ENCODE data around the gene VAMP8.
"Not testable (repeated sequence)": the region's sequence is repeated elsewhere in the genome, so short reads cannot be mapped to it uniquely, and the experiment has no call there.

The VAMP8 gene

DNA sequence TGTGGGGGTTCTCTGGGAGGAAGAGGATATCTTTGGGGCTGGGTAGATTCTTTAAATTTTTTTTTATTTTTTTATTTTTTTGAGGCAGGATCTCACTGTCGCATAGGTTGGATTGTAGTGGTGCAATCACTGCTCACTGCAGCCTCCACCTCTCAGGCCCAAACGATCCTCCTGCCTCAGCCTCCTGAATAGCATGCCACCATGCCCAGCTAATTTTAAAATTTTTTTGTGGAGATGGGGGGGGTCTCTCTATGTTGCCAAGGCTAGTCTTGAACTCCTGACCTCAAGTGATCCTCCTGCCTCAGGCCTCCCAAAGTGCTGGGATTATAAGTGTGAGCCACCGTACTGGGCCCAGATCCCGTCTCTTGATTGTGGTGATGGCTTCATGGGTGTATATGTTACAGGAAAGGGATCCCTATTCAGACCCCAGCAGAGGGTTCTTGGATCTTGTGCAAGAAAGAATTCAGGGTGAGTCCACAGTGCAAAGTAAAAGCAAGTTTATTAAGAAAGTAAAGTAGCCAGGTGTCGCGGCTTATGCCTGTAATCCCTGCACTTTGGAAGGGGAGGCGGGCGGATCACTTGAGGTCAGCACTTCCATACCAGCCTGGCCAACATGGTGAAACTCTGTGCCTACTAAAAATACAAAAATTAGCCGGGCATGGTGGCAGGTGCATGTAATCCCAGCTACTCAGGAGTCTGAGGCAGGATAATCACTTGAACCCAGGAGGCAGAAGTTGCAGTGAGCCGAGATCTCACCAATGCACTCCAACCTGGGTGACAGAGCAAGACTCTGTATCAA is 36.5 kb downstream of the VAMP8 start:
- in situ Hi-C loops (cut with MboI; ENCODE audit: low sequenced_read_pairs): no loop called here

DNA sequence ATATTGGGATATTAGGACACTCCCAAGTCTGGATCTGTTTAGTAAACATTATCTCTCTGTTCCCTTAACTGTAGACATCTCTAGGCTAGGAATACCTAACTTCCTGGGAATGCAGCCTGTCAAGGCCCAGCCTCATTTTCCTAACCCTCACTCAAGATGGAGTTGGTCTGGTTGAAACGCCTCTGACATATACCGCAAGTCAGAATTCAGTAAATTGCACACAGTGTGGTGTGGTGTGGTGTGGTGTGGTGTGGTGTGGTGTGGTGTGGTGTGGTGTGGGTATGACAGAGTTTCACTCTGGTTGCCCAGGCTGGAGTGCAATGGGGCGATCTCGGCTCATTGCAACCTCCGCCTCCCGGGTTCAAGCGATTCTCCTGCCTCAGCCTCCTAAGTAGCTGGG is 37.4 kb downstream of the VAMP8 start:
- in situ Hi-C loops (cut with MboI; ENCODE audit: low sequenced_read_pairs): not testable (repeated sequence)

DNA sequence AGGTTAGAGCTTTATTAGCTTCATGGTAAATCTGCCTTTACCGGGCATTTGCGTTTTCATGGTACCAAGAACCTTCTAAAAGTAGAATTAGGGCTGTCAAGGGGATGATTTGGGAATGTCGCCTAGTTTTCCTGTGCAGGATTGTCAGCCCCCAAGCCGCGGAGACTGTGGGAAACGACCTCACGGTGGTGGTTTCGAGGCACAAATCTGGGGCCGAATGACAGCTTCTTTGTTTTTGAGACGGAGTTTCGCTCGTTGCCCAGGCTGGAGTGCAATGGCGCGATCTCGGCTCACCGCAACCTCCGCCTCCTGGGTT is 38.0 kb downstream of the VAMP8 start:
- in situ Hi-C loops (cut with MboI; ENCODE audit: low sequenced_read_pairs): no loop called here

DNA sequence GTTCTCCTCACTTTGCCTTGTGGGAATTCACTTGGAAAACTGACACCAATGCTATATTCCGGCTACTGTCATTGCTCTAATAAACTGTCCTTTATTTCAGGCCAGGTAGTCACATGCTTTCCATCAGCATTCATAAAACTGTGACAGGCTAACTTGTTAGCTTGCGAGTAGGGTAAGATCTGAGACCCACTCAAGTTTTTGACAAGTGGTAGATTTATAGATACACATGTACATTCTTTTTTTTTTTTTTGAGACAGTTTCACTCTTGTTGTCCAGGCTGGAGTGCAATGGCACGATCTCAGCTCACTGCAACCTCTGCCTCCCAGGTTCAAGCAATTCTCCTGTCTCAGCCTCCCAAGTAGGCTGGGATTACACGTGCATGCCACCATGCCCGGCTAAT is 40.3 kb downstream of the VAMP8 start:
- in situ Hi-C loops (cut with MboI; ENCODE audit: low sequenced_read_pairs): not testable (repeated sequence)

DNA sequence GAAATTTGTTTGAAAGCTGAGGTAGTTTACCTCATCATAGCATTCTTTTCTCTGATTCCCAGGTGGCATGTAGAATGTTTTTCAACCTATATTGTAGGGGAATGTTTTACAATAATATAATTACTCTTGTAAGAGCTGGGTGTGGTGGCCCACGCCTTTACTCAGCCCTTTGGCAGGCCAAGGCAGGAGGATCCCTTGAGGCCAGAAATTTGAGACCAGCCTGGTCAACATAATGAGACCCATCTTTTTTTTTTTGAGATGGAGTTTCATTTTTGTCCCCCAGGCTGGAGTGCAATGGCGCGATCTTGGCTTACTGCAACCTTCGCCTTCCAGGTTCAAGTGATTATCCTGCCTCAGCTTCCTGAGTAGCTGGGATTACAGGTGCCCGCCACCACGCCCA is 42.2 kb downstream of the VAMP8 start:
- in situ Hi-C loops (cut with MboI; ENCODE audit: low sequenced_read_pairs): no loop called here

DNA sequence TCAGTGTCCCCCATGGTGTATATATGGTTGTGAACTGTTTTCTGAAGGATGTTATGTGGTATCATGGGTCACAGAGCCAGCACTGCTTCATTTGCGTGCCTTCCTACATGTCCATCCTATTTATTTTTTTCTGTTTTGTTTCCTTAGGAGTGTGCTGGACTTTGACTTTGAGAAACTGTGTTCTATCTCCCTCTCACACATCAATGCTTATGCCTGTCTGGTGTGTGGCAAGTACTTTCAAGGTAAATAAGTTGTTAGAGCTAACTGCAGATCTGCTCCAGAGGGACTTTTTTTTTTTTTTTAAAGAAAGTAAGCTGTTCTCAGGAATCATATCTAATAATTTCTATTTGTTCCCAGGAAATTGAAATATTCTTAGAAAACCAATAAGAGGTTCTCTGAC is 44.0 kb downstream of the VAMP8 start:
- in situ Hi-C loops (cut with MboI; ENCODE audit: low sequenced_read_pairs): no loop called here

DNA sequence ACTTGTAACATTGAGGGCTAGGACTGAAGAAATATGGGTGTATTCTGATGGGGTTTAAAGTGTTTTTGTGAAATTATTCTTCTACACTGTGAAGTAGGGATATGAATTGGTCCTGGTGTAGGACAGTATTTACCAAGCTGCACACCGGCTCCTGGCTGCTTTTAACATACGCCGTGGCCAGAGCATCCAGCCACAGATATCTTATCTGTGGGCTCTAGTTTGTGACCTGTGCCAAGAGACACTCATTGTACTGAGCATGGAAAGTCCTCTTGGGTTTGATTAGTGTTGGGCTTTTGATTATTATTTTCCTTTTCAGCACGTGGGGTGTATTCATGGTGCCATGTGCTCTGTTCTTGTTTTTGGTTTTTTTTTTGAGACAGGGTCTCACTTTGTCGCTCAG is 46.6 kb downstream of the VAMP8 start:
- in situ Hi-C loops (cut with MboI; ENCODE audit: low sequenced_read_pairs): no loop called here

DNA sequence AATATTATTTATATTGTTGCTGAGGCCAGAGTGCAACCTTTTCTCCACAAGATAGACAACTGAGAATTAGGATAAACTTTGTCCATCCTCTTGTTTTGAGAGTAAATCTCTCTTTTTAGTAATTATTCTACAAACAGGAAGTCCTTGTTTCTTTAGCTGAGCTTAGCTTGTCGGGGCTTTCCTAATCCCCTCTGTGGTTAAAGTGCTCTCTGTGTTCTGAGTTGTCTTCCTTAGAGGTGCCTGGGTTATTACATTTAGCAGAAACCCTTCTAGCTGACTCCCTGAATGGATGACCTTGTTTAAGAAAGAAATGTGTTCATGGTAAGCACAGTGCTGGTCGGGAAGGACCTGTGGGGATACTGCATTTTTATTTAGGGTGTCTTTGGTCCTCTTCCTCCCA is 51.3 kb downstream of the VAMP8 start:
- in situ Hi-C loops (cut with MboI; ENCODE audit: low sequenced_read_pairs): no loop called here

DNA sequence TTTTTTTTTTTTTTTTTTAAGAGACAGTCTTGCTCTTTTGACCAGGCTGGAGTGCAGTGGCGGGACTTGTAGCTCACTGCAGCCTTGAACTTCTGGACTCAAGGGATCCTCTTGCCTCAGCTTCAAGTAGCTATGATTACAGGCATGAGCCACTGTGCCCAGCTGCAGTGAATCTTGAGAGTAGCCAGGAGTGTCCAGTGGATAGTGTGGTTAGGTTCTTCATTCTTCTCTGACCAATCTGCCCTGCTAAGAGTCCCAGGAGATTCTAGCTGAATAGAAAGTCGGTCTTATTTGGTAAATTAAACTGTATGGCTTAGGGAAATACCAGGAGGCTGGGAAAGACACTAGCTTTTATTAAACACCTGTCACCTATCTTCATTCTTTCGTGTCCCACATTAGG is 53.9 kb downstream of the VAMP8 start:
- in situ Hi-C loops (cut with MboI; ENCODE audit: low sequenced_read_pairs): loop anchor here (10.0 kb wide), 1 partner anchor 183 kb away; no protein-coding TSS in a partner anchor

Data from HL-60/S4 treated with retinoic acid at 250 ng/mL for 4 days and 3 days (cell line).